Measurements from ENCODE around the gene ZNF575.
A peak's percentile ranks its signal among the peaks of the same experiment; 100 is the strongest.

The ZNF575 gene

GRCh38 chr19:43526884-43527859 is 5.8 kb upstream of the ZNF575 start, which contains the start of gene ETHE1:
Gene ETHE1 (minus strand): TSS chr19:43527201. CDS start chr19:43527177, 24 bp downstream.
- WGBS (ENCODE audit: insufficient coverage, insufficient read length) = no CpG with 5 or more reads among the region's 54 CpGs
- H3K9me3 ChIP-seq (ENCODE audit: control insufficient read depth, insufficient read depth, low read length) = no peaks in the 10 kb centered on the region
- no peaks in the 10 kb centered on the region for H3K36me3 ChIP-seq (ENCODE audit: control insufficient read depth, insufficient read depth, low read length)
- no peak within 1 kb of the TSS for H3K27ac ChIP-seq (ENCODE audit: low read length)
- DNase-seq (ENCODE audit: low read depth, low spot score) = no peak
- peaks cover 2% of the 10 kb centered on the region; the same call in 1 of the 2 replicates for H3K4me1 ChIP-seq (ENCODE audit: control insufficient read depth, insufficient read depth, low read length)
- H3K27me3 ChIP-seq (ENCODE audit: control insufficient read depth, insufficient read depth, low read length) = no peaks in the 10 kb centered on the region; the same call in 1 of the 2 replicates
- H3K4me3 ChIP-seq (ENCODE audit: low read length) = peak within 1 kb of the TSS; percentile 97

- no CpG with 5 or more reads among the region's 13 CpGs for WGBS (ENCODE audit: insufficient coverage, insufficient read length)
- DNase-seq (ENCODE audit: low read depth, low spot score) = no peak
- H3K4me3 ChIP-seq (ENCODE audit: low read length) = no peak overlapping the region
Observed at GRCh38 chr19:43527860-43528622, 4.9 kb upstream of the ZNF575 start.

DNA sequence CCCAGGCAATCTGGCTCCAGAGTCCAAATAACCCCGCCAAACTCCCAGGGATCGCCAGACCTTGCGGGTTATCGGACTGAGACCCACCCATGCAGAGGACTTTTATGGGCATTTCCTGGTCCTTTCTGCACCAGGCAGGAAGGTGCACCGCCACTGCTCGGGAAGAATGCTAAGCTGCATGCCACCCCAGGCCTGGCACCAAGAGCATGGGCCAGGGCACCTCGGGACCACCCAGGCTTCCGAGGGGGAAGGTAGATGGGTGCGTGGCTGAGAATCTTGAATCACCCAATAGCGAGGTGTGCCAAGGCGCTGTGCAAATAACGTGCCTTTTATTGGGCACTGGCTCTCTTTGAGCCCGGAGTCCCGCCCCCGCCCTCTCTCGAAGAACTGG is 422 bp upstream of the ZNF575 start:
- Histone ChIP-seq H3K27me3 (ENCODE audit: control insufficient read depth, insufficient read depth, low read length) (no peaks in the 10 kb centered on the region; the same call in 1 of the 2 replicates), H3K4me3 (ENCODE audit: low read length) (peak overlapping the region; percentile 58; the same call in 1 of the 2 replicates), H3K9me3 (ENCODE audit: control insufficient read depth, insufficient read depth, low read length) (no peaks in the 10 kb centered on the region), H3K36me3 (ENCODE audit: control insufficient read depth, insufficient read depth, low read length) (no peaks in the 10 kb centered on the region), H3K27ac (ENCODE audit: low read length) (peak overlapping the region; percentile 6), H3K4me1 (ENCODE audit: control insufficient read depth, insufficient read depth, low read length) (no peaks in the 10 kb centered on the region; the same call in 1 of the 2 replicates)
- whole genome bisulfite sequencing (ENCODE audit: insufficient coverage, insufficient read length) = no CpG with 5 or more reads among the region's 16 CpGs
- no peak for DNase-seq (ENCODE audit: low read depth, low spot score)

More at GRCh38 chr19:43527860-43528622, 4.9 kb upstream of the ZNF575 start:
- Histone ChIP-seq H3K9me3 (ENCODE audit: control insufficient read depth, insufficient read depth, low read length) (no peaks in the 10 kb centered on the region), H3K4me1 (ENCODE audit: control insufficient read depth, insufficient read depth, low read length) (peaks cover 2% of the 10 kb centered on the region; the same call in 1 of the 2 replicates), H3K27me3 (ENCODE audit: control insufficient read depth, insufficient read depth, low read length) (no peaks in the 10 kb centered on the region; the same call in 1 of the 2 replicates), H3K27ac (ENCODE audit: low read length) (no peak overlapping the region), H3K36me3 (ENCODE audit: control insufficient read depth, insufficient read depth, low read length) (no peaks in the 10 kb centered on the region)

- Histone ChIP-seq H3K4me3 (ENCODE audit: low read length) (peak overlapping the region; percentile 58; the same call in 1 of the 2 replicates), H3K27me3 (ENCODE audit: control insufficient read depth, insufficient read depth, low read length) (no peaks in the 10 kb centered on the region), H3K9me3 (ENCODE audit: control insufficient read depth, insufficient read depth, low read length) (no peaks in the 10 kb centered on the region), H3K4me1 (ENCODE audit: control insufficient read depth, insufficient read depth, low read length) (no peaks in the 10 kb centered on the region; the same call in 1 of the 2 replicates), H3K36me3 (ENCODE audit: control insufficient read depth, insufficient read depth, low read length) (no peaks in the 10 kb centered on the region), H3K27ac (ENCODE audit: low read length) (no peak overlapping the region)
- peak; percentile 96 for DNase-seq (ENCODE audit: low read depth, low spot score)
- WGBS (ENCODE audit: insufficient coverage, insufficient read length) = no CpG with 5 or more reads among the region's 41 CpGs
Observed at GRCh38 chr19:43533546-43534304, 737 bp downstream of the ZNF575 start.

DNA sequence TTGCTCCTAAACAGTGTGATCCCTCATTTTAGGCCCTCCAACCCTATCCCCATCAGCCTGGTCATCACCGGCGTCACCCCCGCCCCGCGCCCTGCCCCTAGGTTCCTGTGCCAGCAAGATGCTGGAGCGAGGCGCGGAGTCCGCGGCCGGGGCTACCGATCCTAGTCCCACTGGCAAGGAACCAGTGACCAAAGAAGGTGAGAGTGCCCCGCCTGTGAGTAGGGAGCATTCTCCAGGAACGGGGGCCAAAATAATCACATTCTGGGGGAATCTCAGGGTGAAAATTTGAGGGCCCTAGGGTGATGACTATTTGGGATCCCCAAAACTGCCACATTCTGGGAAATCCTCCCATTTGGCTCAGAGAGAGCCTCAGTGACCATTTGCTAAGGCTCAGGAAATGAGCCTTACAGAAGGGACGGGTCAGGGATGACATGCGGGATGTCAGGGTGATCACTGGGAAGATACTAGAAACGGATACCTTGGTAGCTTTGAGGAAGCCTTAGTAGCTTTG is 1.4 kb downstream of the ZNF575 start:
- no peak for DNase-seq (ENCODE audit: low read depth, low spot score)
- no peak overlapping the region for H3K27ac ChIP-seq (ENCODE audit: low read length)
- H3K4me3 ChIP-seq (ENCODE audit: low read length) = peak overlapping the region; percentile 58; the same call in 1 of the 2 replicates
- no peaks in the 10 kb centered on the region; the same call in 1 of the 2 replicates for H3K36me3 ChIP-seq (ENCODE audit: control insufficient read depth, insufficient read depth, low read length)
- no peaks in the 10 kb centered on the region for H3K9me3 ChIP-seq (ENCODE audit: control insufficient read depth, insufficient read depth, low read length)
- no CpG with 5 or more reads among the region's 17 CpGs for WGBS (ENCODE audit: insufficient coverage, insufficient read length)
- H3K27me3 ChIP-seq (ENCODE audit: control insufficient read depth, insufficient read depth, low read length) = no peaks in the 10 kb centered on the region
- H3K4me1 ChIP-seq (ENCODE audit: control insufficient read depth, insufficient read depth, low read length) = no peaks in the 10 kb centered on the region; the same call in 1 of the 2 replicates

- Histone ChIP-seq H3K9me3 (ENCODE audit: control insufficient read depth, insufficient read depth, low read length) (no peaks in the 10 kb centered on the region), H3K4me1 (ENCODE audit: control insufficient read depth, insufficient read depth, low read length) (no peaks in the 10 kb centered on the region; the same call in 1 of the 2 replicates), H3K4me3 (ENCODE audit: low read length) (no peak overlapping the region), H3K27ac (ENCODE audit: low read length) (no peak overlapping the region), H3K36me3 (ENCODE audit: control insufficient read depth, insufficient read depth, low read length) (no peaks in the 10 kb centered on the region; the same call in 1 of the 2 replicates), H3K27me3 (ENCODE audit: control insufficient read depth, insufficient read depth, low read length) (no peaks in the 10 kb centered on the region)
- no peak for DNase-seq (ENCODE audit: low read depth, low spot score)
- no CpG with 5 or more reads among the region's 62 CpGs for WGBS (ENCODE audit: insufficient coverage, insufficient read length)
Observed at GRCh38 chr19:43534816-43535761, 2.1 kb downstream of the ZNF575 start.

GRCh38 chr19:43538922-43539321 is 5.9 kb downstream of the ZNF575 start:
- no peaks in the 10 kb centered on the region for H3K9me3 ChIP-seq (ENCODE audit: control insufficient read depth, insufficient read depth, low read length)
- no peaks in the 10 kb centered on the region for H3K27me3 ChIP-seq (ENCODE audit: control insufficient read depth, insufficient read depth, low read length)
- no peak for DNase-seq (ENCODE audit: low read depth, low spot score)
- H3K27ac ChIP-seq (ENCODE audit: low read length) = no peak overlapping the region
- H3K36me3 ChIP-seq (ENCODE audit: control insufficient read depth, insufficient read depth, low read length) = peaks cover 3% of the 10 kb centered on the region
- H3K4me1 ChIP-seq (ENCODE audit: control insufficient read depth, insufficient read depth, low read length) = no peaks in the 10 kb centered on the region; the same call in 1 of the 2 replicates
- H3K4me3 ChIP-seq (ENCODE audit: low read length) = no peak overlapping the region

GRCh38 chr19:43540381-43540780 is 7.4 kb downstream of the ZNF575 start:
- peaks cover 5% of the 10 kb centered on the region for H3K36me3 ChIP-seq (ENCODE audit: control insufficient read depth, insufficient read depth, low read length)
- H3K27ac ChIP-seq (ENCODE audit: low read length) = no peak overlapping the region
- H3K27me3 ChIP-seq (ENCODE audit: control insufficient read depth, insufficient read depth, low read length) = no peaks in the 10 kb centered on the region
- no peak for DNase-seq (ENCODE audit: low read depth, low spot score)
- WGBS (ENCODE audit: insufficient coverage, insufficient read length) = no CpG with 5 or more reads among the region's 3 CpGs
- no peak overlapping the region for H3K4me3 ChIP-seq (ENCODE audit: low read length)
- no peaks in the 10 kb centered on the region for H3K4me1 ChIP-seq (ENCODE audit: control insufficient read depth, insufficient read depth, low read length)
- no peaks in the 10 kb centered on the region for H3K9me3 ChIP-seq (ENCODE audit: control insufficient read depth, insufficient read depth, low read length)
